GM18519 (cell line): Measurements from ENCODE around the gene C1QL3.

ENCODE experiments used
- ATAC-seq: cut with Tn5 transposase; IDR thresholded peaks from one replicate; pipeline ENCODE4 v1.9.1; 2021; ENCODE audit warnings: mild to moderate bottlenecking, moderate library complexity; ENCODE audit not compliant: unreplicated experiment, low FRiP score

The C1QL3 gene

DNA sequence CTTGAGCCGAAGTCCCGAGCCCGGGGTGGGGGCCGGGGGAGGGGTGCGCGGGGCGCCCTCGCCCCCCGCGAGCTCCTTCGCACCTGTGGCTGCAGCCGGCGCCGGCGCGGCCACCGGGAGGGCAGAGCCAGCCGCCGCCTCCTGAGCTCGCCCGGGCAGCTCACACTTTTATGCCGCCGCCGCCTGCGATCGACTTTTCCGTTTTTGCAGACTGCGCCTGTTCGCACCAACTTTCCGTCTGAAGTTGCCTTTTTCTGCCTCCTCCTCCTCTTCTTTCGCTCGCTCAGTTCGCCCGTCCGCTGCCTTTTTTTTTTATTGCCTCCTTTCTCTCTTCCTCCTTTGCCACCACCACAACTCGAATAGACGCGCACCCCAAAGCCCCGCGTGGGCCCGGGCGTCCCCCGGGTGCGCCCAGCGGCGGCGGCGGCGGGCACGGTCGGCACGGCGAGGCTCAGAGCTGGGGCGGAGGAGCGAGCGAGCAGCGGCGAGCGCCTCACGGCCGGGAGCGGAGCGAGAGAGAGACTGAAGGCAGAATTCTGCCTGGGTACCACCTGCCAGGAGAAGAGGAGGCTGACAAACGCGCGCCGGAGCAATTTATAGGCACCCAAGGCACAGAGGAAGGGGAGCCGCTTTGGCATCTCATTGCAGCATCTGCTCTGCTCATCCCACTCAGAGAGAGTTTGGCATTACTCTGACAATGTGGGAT, at the start of gene C1QL3:
C1QL3 (minus strand) TSS at position 569 of the 706 bp plus-strand sequence. CDS start 814 bp downstream, outside the sequence.
- no peak for ATAC-seq

GRCh38 chr10:16570731-16571130, 49.1 kb upstream of the C1QL3 start:
- ATAC-seq: peak; percentile 90

GRCh38 chr10:16566202-16566805, 44.6 kb upstream of the C1QL3 start:
- ATAC-seq: no peak

GRCh38 chr10:16565604-16566003, 43.9 kb upstream of the C1QL3 start:
- ATAC-seq: no peak

- no peak for ATAC-seq
Measured at GRCh38 chr10:16562891-16563290, 41.2 kb upstream of the C1QL3 start.

DNA sequence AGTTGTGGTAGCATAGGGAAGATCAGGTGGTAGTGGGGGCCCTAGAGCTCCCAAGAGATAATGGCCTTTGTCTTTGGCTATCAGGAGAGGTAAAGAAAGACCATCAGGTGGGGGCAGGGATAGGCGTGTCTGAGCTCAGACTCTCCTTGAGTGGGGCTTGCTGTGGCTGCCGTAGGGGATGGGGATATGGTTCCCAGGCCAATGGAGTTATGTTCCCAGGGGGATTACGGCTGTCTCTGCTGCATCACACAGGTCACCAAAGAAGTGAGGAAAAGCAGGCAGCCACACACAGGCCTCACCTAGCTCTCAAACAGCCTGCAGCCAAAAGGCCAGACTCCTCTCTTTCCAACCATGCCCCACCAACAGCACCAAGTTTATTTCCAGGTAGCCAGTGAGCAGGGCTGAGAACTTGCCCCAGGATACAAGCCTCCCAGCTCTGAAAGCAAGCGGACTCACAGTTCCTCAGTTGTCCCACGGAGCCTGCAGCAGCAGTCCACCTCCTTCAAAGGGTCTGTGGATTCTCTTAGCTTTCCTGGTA, 37.6 kb upstream of the C1QL3 start:
- no peak for ATAC-seq

DNA sequence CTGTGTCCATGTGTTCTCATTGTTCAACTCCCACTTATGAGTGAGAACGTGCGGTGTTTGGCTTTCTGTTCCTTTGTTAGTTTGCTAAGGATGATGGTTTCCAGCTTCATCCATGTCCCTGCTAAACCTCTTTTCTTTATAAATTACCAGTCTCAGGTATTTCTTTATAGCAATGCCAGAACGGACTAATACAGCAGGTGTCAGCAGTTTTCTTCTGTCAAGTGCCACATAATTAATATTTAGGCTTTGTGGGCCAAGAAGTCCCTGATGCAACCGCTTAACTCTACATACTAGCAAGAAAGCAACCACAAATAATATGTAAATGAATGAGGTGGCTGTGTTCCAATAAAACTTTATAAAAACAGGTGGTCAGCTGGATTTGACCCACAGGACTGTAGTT, 26.3 kb upstream of the C1QL3 start:
- ATAC-seq: no peak

GRCh38 chr10:16545116-16545736, 23.5 kb upstream of the C1QL3 start:
- peak; percentile 80 for ATAC-seq

DNA sequence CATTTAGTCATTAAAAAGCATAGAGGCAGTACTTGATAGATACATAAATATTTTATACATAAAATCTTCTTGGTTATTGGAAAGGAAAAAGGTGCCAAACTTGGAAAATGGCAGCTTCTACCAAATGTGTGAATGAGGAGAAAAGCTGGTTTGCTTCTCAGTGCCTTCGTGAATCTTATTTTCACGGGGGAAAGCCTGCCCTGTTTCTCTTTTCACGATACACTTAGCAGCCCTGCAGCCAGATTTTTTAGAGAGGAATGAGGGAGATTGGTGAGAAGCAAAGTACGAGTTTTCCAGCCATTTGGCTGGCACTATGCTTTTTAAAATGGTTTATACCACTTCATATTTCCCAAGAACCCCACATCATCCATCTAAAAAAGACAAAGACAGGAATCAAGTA, 22.9 kb upstream of the C1QL3 start:
- no peak for ATAC-seq

GRCh38 chr10:16544099-16544498, 22.4 kb upstream of the C1QL3 start:
- ATAC-seq: no peak

DNA sequence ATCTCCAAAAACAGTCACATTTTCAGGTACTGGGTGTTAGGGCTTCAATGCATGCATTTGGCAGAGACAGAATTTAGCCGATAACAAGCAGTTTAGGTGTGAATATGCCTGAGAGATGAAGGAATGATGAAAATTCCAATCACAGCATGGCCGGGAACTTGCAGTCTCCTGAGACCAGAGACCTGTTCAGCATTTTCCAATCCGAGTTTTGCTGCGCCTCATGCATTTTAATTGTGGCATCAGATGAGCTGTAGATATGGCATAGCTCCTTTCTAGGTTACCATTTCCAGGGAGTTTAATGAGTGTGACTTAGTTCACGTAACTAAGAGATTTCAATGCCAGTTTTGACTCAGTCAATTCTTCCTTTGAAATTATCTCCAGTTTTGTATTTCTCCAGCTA, 14.5 kb upstream of the C1QL3 start:
- ATAC-seq: no peak

- no peak for ATAC-seq
Measured at GRCh38 chr10:16529853-16530252, 8.2 kb upstream of the C1QL3 start.

GRCh38 chr10:16527452-16527851, 5.8 kb upstream of the C1QL3 start:
- ATAC-seq: no peak

DNA sequence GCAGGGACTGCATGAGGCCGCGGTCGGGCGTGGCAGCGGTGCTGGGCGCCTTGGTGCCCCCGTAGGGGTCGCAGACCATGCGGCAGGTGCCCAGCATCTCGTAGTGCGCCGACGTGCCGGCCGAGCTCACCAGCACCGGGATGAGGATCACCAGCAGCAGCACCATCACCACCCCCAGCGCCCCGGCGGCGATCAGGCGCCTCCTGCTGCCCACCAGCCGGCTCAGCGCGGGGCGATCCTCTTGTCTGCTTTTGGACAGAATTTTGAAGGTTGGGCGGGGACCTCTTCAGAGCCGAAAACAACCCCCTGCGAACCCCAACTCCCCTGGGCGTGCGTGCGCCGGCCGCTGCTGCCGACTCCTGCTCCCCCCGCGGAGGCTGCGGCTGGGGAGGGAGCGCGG, 779 bp downstream of the C1QL3 start:
- no peak for ATAC-seq

- ATAC-seq: no peak
Measured at GRCh38 chr10:16519908-16520861, 1.5 kb downstream of the C1QL3 start.

- ATAC-seq: peak; percentile 42
Measured at GRCh38 chr10:16519250-16519907, 2.3 kb downstream of the C1QL3 start.

DNA sequence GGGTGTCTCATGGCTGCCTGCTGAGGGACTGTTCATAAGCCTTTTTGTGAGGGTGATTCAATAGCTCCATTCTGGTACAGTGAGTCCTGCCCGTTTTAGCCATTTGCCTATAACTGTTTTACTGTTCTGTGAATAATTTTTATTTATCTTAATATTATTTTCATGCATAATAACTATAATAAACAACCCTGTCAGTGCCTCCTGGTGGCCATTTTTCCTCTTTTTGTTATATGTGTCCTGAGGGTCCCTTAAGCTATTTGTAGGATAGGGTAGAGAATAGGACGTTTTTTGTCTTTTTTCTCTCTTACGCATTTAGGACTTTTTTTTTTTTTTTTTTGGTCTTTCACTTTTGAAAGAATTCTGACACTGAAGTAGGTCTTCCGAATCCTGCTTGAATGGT, 2.9 kb downstream of the C1QL3 start:
- no peak for ATAC-seq

- ATAC-seq: no peak
Measured at GRCh38 chr10:16510843-16511242, 10.8 kb downstream of the C1QL3 start.

DNA sequence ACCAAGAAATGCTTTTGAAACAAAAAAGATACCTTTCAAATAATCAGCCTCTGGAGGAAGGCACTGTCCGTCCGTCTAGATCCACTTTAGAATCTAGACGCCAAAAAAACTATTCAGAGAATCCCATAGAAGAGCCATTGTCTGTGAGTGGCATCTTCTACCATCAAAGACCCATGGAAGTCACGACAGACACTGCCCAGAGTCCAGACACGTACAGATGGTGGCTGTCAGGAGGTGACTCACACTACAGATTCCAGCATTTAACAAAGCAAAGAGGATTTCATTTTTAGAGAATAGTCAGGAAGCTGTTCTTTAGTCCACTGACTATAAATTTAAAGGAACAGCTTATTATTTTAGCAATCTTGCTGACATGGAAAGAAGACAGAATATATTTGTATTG, 11.7 kb downstream of the C1QL3 start:
- ATAC-seq: no peak

- ATAC-seq: no peak
Measured at GRCh38 chr10:16505161-16505560, 16.5 kb downstream of the C1QL3 start.
